Pancreas (tissue), 10 donors: ENCODE results near the gene PLA2R1. TPM values are rescaled to one million over a fixed set of nuclear protein-coding genes. Genes with fewer than 3 reads are reported as not detected.

ENCODE experiments used
- ATAC-seq, 4 donors: fragments of 200-7000 bp; cut with Tn5 transposase; one replicate each; pipeline versions ENCODE4 v1.8.0 to v1.9.1; 2020; ENCODE audit warnings: mild to moderate bottlenecking in 4 of 4, moderate library complexity in 4 of 4
- DNase-seq, 6 donors: peaks; one replicate each; pipeline ENCODE4 v3.0.0-alpha.2; 2020
- FAIRE-seq: peaks from 2 replicates; lab custom pipeline; 2012; peaks lifted over from hg19 to GRCh38; lab: Jason Lieb, UNC
- H3K27ac ChIP-seq, 4 donors: fragments of 200-600 bp; sonication (generic); 1 replicate in 3 of 4; 2 replicates in 1 of 4; pipeline versions ENCODE4 v1.5.0 to v1.8.0; 2020
- H3K27me3 ChIP-seq, 4 donors: fragments of 200-600 bp; one replicate each; pipeline ENCODE4 v1.8.0; 2021
- H3K36me3 ChIP-seq, 3 donors: fragments of 200-600 bp; sonication (generic) in 1 of 3; one replicate each; pipeline versions ENCODE4 v1.5.0 to v1.8.0; 2020 to 2021
- H3K4me1 ChIP-seq, 3 donors: fragments of 200-600 bp; one replicate each; pipeline ENCODE4 v1.8.0; 2021
- H3K4me3 ChIP-seq, 4 donors: fragments of 200-600 bp; sonication (generic) in 2 of 4; one replicate each; pipeline versions ENCODE4 v1.5.0 to v1.8.0; 2020 to 2021
- H3K9me3 ChIP-seq, 4 donors: fragments of 200-600 bp; one replicate each; pipeline ENCODE4 v1.8.0; 2021
- CTCF ChIP-seq, 4 donors: fragments of 200-600 bp; sonication (generic) in 3 of 4; IDR thresholded peaks; one replicate each; pipeline versions ENCODE4 v1.5.0 to v1.8.0; 2021; ENCODE audit warnings: antibody characterized with exemption in 4 of 4
- WGBS, 2 donors: extraction: QIAGEN DNeasy Blood & Tissue Kit; methylation state at CpG; one replicate each; pipeline ENCODE4 v1.1.7; 2013; 5-methylcytosine and 5-hydroxymethylcytosine counted together
- intact Hi-C, 3 donors: fragments of 100-400 bp; cut with DNase I; formaldehyde crosslinking; loops; one replicate each; pipeline versions ENCODE4 v1.11.1 to v1.14.2; 2022
- polyA plus RNA-seq, 2 donors: library from polyadenylated mRNA; stranded (reverse); fragments of 200-250 nt; gene quantifications; one replicate each; pipeline ENCODE4 v1.2.3, GENCODE V29; 2013
- total RNA-seq, 6 donors: library from RNA; stranded (reverse); fragmentation: NEBNext Ultra II Directional in 4 of 6; extraction: Animal tissue kit (Norgen Biotek cat#: 25700) in 4 of 6; gene quantifications; one replicate each; pipeline versions ENCODE4 v1.2.1 to v1.2.4, GENCODE V29; 2021 to 2023
- donor health status: healthy with polysubstance abuse.
- donor health status: DM: no; HTN: no; CAD: no; lungs with moderate emphysema.
- donor health status: DM: no; HTN: no; CAD: no.
- donor health status: control.
- donor health status: control.
- donor health status: Bipolar disorder and iron deficiency.
- donor health status: DM: yes; HTN: yes; CAD: no.
- donor health status: DM: no; HTN: no; CAD: no.
- donor health status: DM: no; HTN: no; CAD: no.
- donor health status: DM: yes; HTN: yes; CAD: no.

The PLA2R1 gene
- total and polyA plus RNA-seq, 8 donors = 0.16 to 1.5 (median 0.69) TPM

- no peaks in the 10 kb centered on the region for H3K4me1 ChIP-seq
- 74 to 82% methylated on average over 3 of the region's 3 CpGs for WGBS, 2 donors
- H3K9me3 ChIP-seq = no peaks in the 10 kb centered on the region
- no peak for ATAC-seq
- no peaks in the 10 kb centered on the region for H3K36me3 ChIP-seq
- intact Hi-C loops = no loop called here
- no peak for FAIRE-seq
- no peak overlapping the region for H3K27ac ChIP-seq
- no peaks in the 10 kb centered on the region for H3K27me3 ChIP-seq
- no peak for TF ChIP-seq CTCF (IDR thresholded peaks at IDR 0.05)
- no peak overlapping the region for H3K4me3 ChIP-seq
- no peak for DNase-seq
Observed at GRCh38 chr2:159996792-159997546, 65.4 kb downstream of the PLA2R1 start.

- intact Hi-C loops = no loop called here
- Histone ChIP-seq H3K36me3 (no peaks in the 10 kb centered on the region), H3K27ac (no peak overlapping the region), H3K4me3 (no peak overlapping the region), H3K4me1 (no peaks in the 10 kb centered on the region), H3K27me3 (no peaks in the 10 kb centered on the region), H3K9me3 (no peaks in the 10 kb centered on the region)
- FAIRE-seq = no peak
- DNase-seq = no peak
- ATAC-seq = no peak
- WGBS, 2 donors = 75 to 81% methylated on average over 2 of the region's 2 CpGs
- no peak for TF ChIP-seq CTCF (IDR thresholded peaks at IDR 0.05)
Observed at GRCh38 chr2:159995038-159995437, 67.4 kb downstream of the PLA2R1 start.

- TF ChIP-seq CTCF (IDR thresholded peaks at IDR 0.05) = no peak
- H3K4me3 ChIP-seq = no peak overlapping the region
- intact Hi-C loops = no loop called here
- H3K9me3 ChIP-seq = no peaks in the 10 kb centered on the region
- H3K36me3 ChIP-seq = no peaks in the 10 kb centered on the region
- 85 to 91% methylated on average over 4 of the region's 4 CpGs for WGBS, 2 donors
- no peaks in the 10 kb centered on the region for H3K27me3 ChIP-seq
- no peak overlapping the region for H3K27ac ChIP-seq
- DNase-seq = no peak
- no peaks in the 10 kb centered on the region for H3K4me1 ChIP-seq
- no peak for FAIRE-seq
- ATAC-seq = no peak
Observed at GRCh38 chr2:159989249-159989648, 73.2 kb downstream of the PLA2R1 start.

- H3K36me3 ChIP-seq = no peaks in the 10 kb centered on the region
- no peak for TF ChIP-seq CTCF (IDR thresholded peaks at IDR 0.05)
- no peak overlapping the region for H3K4me3 ChIP-seq
- H3K27ac ChIP-seq = no peak overlapping the region
- H3K9me3 ChIP-seq = no peaks in the 10 kb centered on the region
- ATAC-seq (no peak), FAIRE-seq (no peak), DNase-seq (no peak)
- no peaks in the 10 kb centered on the region for H3K27me3 ChIP-seq
- intact Hi-C loops = no loop called here
- WGBS, 2 donors = 84 to 86% methylated on average over 4 of the region's 4 CpGs
- H3K4me1 ChIP-seq = no peaks in the 10 kb centered on the region
Observed at GRCh38 chr2:159988412-159988970, 73.9 kb downstream of the PLA2R1 start.

- Histone ChIP-seq H3K4me1 (no peaks in the 10 kb centered on the region), H3K27me3 (no peaks in the 10 kb centered on the region), H3K4me3 (no peak overlapping the region), H3K9me3 (no peaks in the 10 kb centered on the region), H3K36me3 (no peaks in the 10 kb centered on the region), H3K27ac (no peak overlapping the region)
- ATAC-seq (no peak), DNase-seq (no peak), FAIRE-seq (no peak)
- intact Hi-C loops = no loop called here
- 54 to 55% methylated on average over 6 of the region's 6 CpGs for WGBS, 2 donors
- TF ChIP-seq CTCF (IDR thresholded peaks at IDR 0.05) = no peak
Observed at GRCh38 chr2:159987181-159987580, 75.2 kb downstream of the PLA2R1 start.
